Right lobe of liver (tissue), 6 donors: ENCODE results near the gene CECR2. TPM values are rescaled to one million over a fixed set of nuclear protein-coding genes. Genes with fewer than 3 reads are reported as not detected.

Experiments
- ATAC-seq, 4 donors: fragments of 200-7000 bp; cut with Tn5 transposase; one replicate each; pipeline ENCODE4 v1.9.1; 2020; ENCODE audit warnings: mild to moderate bottlenecking in 4 of 4, moderate library complexity in 4 of 4
- DNase-seq, 3 donors: peaks; one replicate each; pipeline ENCODE4 v3.0.0-alpha.2; 2020
- H3K27ac ChIP-seq, 3 donors: fragments of 200-600 bp; one replicate each; pipeline ENCODE4 v1.8.0; 2022
- H3K27me3 ChIP-seq, 2 donors: fragments of 200-600 bp; one replicate each; pipeline ENCODE4 v1.8.0; 2022
- H3K36me3 ChIP-seq, 4 donors: fragments of 200-600 bp; sonication (generic) in 1 of 4; one replicate each; pipeline versions ENCODE4 v1.5.1 to v1.8.0; 2017 to 2022; ENCODE audit warnings: control low read depth in 1 of 4
- H3K4me1 ChIP-seq, 4 donors: fragments of 200-600 bp; sonication (generic) in 1 of 4; one replicate each; pipeline versions ENCODE4 v1.5.1 to v1.8.0; 2017 to 2022; ENCODE audit warnings: control low read depth in 1 of 4
- H3K4me3 ChIP-seq, 3 donors: fragments of 200-600 bp; one replicate each; pipeline ENCODE4 v1.8.0; 2022
- H3K9me3 ChIP-seq, 4 donors: fragments of 200-600 bp; sonication (generic) in 1 of 4; one replicate each; pipeline versions ENCODE4 v1.5.1 to v1.8.0; 2017 to 2022; ENCODE audit warnings: control low read depth in 1 of 4
- POLR2A ChIP-seq: fragments of 450-650 bp; IDR thresholded peaks from one replicate; pipeline ENCODE4 v1.6.1; 2017; ENCODE audit warnings: antibody characterized with exemption, mild to moderate bottlenecking
- WGBS: methylation state at CpG from one replicate; pipeline ENCODE4 v1.1.6; 2018; ENCODE audit warnings: low coverage, low lambda C conversion rate; ENCODE audit not compliant: insufficient coverage; ENCODE audit errors: missing lambda C conversion rate; 5-methylcytosine and 5-hydroxymethylcytosine counted together
- intact Hi-C, 2 donors: fragments of 100-400 bp; cut with DNase I; formaldehyde crosslinking; loops; one replicate each; pipeline versions ENCODE4 v1.11.2 to v1.14.1; 2022
- total RNA-seq, 6 experiments: library from RNA; depleted of rRNA in 2 of 6; stranded (reverse); fragments of >200 nt in 2 of 6; fragmentation: NEBNext Ultra II Directional in 3 of 6; extraction: Animal tissue kit (Norgen Biotek cat#: 25700) in 3 of 6; gene quantifications; one replicate each; pipeline versions ENCODE4 v1.1.0 to v1.2.4, GENCODE V29; 2016 to 2023
- TF ChIP-seq, protein P1 (sequence below), 4 donors: fragments of 200-600 bp in 3 of 4; fragments of 450-650 bp in 1 of 4; IDR thresholded peaks; one replicate each; pipeline versions ENCODE4 v1.5.1 to v1.8.0; 2016 to 2022; ENCODE audit warnings: antibody characterized with exemption in 4 of 4, mild to moderate bottlenecking in 2 of 4
- donor health status: DM: no; HTN: yes; CAD: no.
- donor health status: DM: no; HTN: no; CAD: no.
- donor health status: DM: no; HTN: no; CAD: no.
- donor health status: DM: no; HTN: yes; CAD: no.
- donor health status: DM: no; HTN: yes; CAD: no.

The CECR2 gene
- total RNA-seq, 6 experiments from 2014 or later = 4.9 to 12.3 (median 10.0) TPM

DNA sequence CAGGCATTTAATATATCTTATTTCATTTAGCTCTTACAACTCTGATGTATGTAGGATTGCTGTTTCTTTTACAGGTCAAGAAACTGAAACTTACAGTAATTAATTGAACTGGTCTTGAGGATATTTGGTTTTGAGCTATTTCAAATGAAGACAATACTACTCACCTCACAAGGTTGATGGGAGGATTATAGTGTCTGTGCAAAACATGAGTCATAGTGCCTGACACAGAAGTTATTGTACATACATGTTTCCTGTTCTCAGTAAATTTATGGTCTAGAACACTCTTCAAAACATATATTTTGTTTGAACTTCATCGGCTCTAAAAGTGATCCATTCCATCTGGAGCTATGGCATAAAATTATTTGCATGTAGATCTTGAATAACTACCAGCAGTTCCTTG lies 61.9 kb downstream of the CECR2 start:
- H3K36me3 ChIP-seq = no peaks in the 10 kb centered on the region
- no peaks in the 10 kb centered on the region for H3K27me3 ChIP-seq
- H3K9me3 ChIP-seq = no peaks in the 10 kb centered on the region
- peaks cover 0 to 5% (median 0%) of the 10 kb centered on the region in 4 donors for H3K4me1 ChIP-seq
- H3K27ac ChIP-seq = no peak overlapping the region
- H3K4me3 ChIP-seq = no peak overlapping the region
- DNase-seq (no peak), ATAC-seq (no peak)
- 80% methylated on average over 1 of the region's 1 CpG for WGBS
- intact Hi-C loops = no loop called here
- no peak for TF ChIP-seq POLR2A
- TF ChIP-seq, protein P1, sequence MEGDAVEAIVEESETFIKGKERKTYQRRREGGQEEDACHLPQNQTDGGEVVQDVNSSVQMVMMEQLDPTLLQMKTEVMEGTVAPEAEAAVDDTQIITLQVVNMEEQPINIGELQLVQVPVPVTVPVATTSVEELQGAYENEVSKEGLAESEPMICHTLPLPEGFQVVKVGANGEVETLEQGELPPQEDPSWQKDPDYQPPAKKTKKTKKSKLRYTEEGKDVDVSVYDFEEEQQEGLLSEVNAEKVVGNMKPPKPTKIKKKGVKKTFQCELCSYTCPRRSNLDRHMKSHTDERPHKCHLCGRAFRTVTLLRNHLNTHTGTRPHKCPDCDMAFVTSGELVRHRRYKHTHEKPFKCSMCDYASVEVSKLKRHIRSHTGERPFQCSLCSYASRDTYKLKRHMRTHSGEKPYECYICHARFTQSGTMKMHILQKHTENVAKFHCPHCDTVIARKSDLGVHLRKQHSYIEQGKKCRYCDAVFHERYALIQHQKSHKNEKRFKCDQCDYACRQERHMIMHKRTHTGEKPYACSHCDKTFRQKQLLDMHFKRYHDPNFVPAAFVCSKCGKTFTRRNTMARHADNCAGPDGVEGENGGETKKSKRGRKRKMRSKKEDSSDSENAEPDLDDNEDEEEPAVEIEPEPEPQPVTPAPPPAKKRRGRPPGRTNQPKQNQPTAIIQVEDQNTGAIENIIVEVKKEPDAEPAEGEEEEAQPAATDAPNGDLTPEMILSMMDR (IDR thresholded peaks at IDR 0.05) = no peak

- Histone ChIP-seq H3K27ac (no peak overlapping the region), H3K4me1 (peaks cover 0 to 5% (median 0%) of the 10 kb centered on the region in 4 donors), H3K9me3 (no peaks in the 10 kb centered on the region), H3K4me3 (no peak overlapping the region), H3K27me3 (no peaks in the 10 kb centered on the region), H3K36me3 (no peaks in the 10 kb centered on the region)
- WGBS = 88% methylated on average over 2 of the region's 3 CpGs
- no peak for ATAC-seq
- DNase-seq = no peak
- intact Hi-C loops = no loop called here
- TF ChIP-seq POLR2A = no peak
- TF ChIP-seq, protein P1 (IDR thresholded peaks at IDR 0.05) = no peak
Observed at GRCh38 chr22:17434856-17435255, 65.6 kb downstream of the CECR2 start.

GRCh38 chr22:17435375-17435774 lies 66.1 kb downstream of the CECR2 start:
- H3K27me3 ChIP-seq = no peaks in the 10 kb centered on the region
- intact Hi-C loops = no loop called here
- no peak overlapping the region for H3K27ac ChIP-seq
- H3K36me3 ChIP-seq = no peaks in the 10 kb centered on the region
- DNase-seq = no peak
- no peaks in the 10 kb centered on the region for H3K9me3 ChIP-seq
- peaks cover 0 to 5% (median 0%) of the 10 kb centered on the region in 4 donors for H3K4me1 ChIP-seq
- ATAC-seq = no peak
- 88% methylated on average over 3 of the region's 3 CpGs for WGBS
- H3K4me3 ChIP-seq = no peak overlapping the region
- TF ChIP-seq POLR2A = no peak
- TF ChIP-seq, protein P1 (IDR thresholded peaks at IDR 0.05) = no peak

- no peaks in the 10 kb centered on the region for H3K27me3 ChIP-seq
- H3K36me3 ChIP-seq = no peaks in the 10 kb centered on the region
- peaks cover 0 to 5% (median 0%) of the 10 kb centered on the region in 4 donors for H3K4me1 ChIP-seq
- DNase-seq (no peak), ATAC-seq (no peak)
- intact Hi-C loops = no loop called here
- H3K27ac ChIP-seq = no peak overlapping the region
- H3K9me3 ChIP-seq = no peaks in the 10 kb centered on the region
- 33% methylated on average over 3 of the region's 5 CpGs for WGBS
- TF ChIP-seq POLR2A = no peak
- TF ChIP-seq, protein P1 (IDR thresholded peaks at IDR 0.05) = no peak
- H3K4me3 ChIP-seq = no peak overlapping the region
Observed at GRCh38 chr22:17436382-17436980, 67.2 kb downstream of the CECR2 start.
